NCI-H460 (cell line): Measurements from ENCODE around the gene SLC22A4. TPM values are rescaled to one million over a fixed set of nuclear protein-coding genes. Genes with fewer than 3 reads are reported as not detected.

ENCODE experiments used
- DNase-seq: peaks from one replicate; pipeline ENCODE4 v3.0.0-alpha.2; 2016; ENCODE audit warnings: low read depth; ENCODE audit errors: extremely low read depth
- small RNA-seq, 2 experiments: library from RNA; depleted of rRNA; stranded (forward); fragments of <200 nt; gene quantifications; one replicate each; pipeline ENCODE3, GENCODE V24; 2014
- total RNA-seq: library from RNA; depleted of rRNA; stranded (reverse); fragments of >200 nt; shearing (Covaris generic); gene quantifications from 2 replicates; pipeline ENCODE4 v1.2.3, GENCODE V29; 2014; rRNA removed

SLC22A4 gene
- total RNA-seq, 1 experiment from 2014 or later: 4.3 TPM

- DNase-seq: no peak
Measured at GRCh38 chr5:132388244-132389050, 94.3 kb downstream of the SLC22A4 start.

GRCh38 chr5:132389051-132389331, 94.8 kb downstream of the SLC22A4 start:
- no peak for DNase-seq

GRCh38 chr5:132389585-132390286, 95.5 kb downstream of the SLC22A4 start:
- DNase-seq: no peak

- no peak for DNase-seq
Measured at GRCh38 chr5:132391247-132391646, 97.1 kb downstream of the SLC22A4 start.

GRCh38 chr5:132391870-132392269, 97.7 kb downstream of the SLC22A4 start:
- DNase-seq: no peak

GRCh38 chr5:132392411-132392810, 98.2 kb downstream of the SLC22A4 start:
- DNase-seq: no peak

- no peak for DNase-seq
Measured at GRCh38 chr5:132392978-132393825, 99.0 kb downstream of the SLC22A4 start.

Small RNA genes lying within 50 kb of the gene (small RNA-seq; reads per million reads assigned to genes)
- 0 reads per million in 2 experiments for gene MIR3936

Other genes starting within 250 kb of the SLC22A4 start
- gene IL3, start 233.7 kb upstream of the SLC22A4 start, total RNA-seq: not detected in 2 replicates
- gene CSF2, start 220.6 kb upstream of the SLC22A4 start, total RNA-seq: not detected in 2 replicates
- 28.5 and 36.8 TPM in 2 replicates for gene P4HA2, start 66.5 kb upstream of the SLC22A4 start, total RNA-seq
- gene PDLIM4, start 36.7 kb upstream of the SLC22A4 start, total RNA-seq: not detected in 2 replicates
- 16.1 and 19.4 TPM in 2 replicates for gene SLC22A5, start 75.3 kb downstream of the SLC22A4 start, total RNA-seq
- 11.7 and 12.1 TPM in 2 replicates for gene IRF1, start 196.4 kb downstream of the SLC22A4 start, total RNA-seq
- not detected in 2 replicates for gene IL5, start 249.1 kb downstream of the SLC22A4 start, total RNA-seq